IMR-90 (cell line): ENCODE results near the gene CABS1. TPM values are rescaled to one million over a fixed set of nuclear protein-coding genes. Genes with fewer than 3 reads are reported as not detected.

Experiments
- ATAC-seq: fragments of 200-7000 bp; cut with Tn5 transposase; 2 replicates; pipeline ENCODE4 v1.9.1; 2020; ENCODE audit warnings: low read depth, mild to moderate bottlenecking, moderate library complexity
- BruUV-seq: library from RNA; stranded (reverse); fragments of 400-500 nt; replicated peaks from 2 replicates; lab custom pipeline; 2021; lab: Mats Ljungman, UMichigan
- CTCF ChIA-PET: fragments of 300-600 bp; formaldehyde crosslinking; extraction: SDS; loops from one replicate; lab custom pipeline; 2021; ENCODE audit warnings: antibody characterized with exemption; lab: Yijun Ruan, JAX
- POLR2A ChIA-PET: fragments of 300-600 bp; sonication (Branson Sonifier 250); formaldehyde crosslinking; loops from one replicate; lab custom pipeline; 2022; ENCODE audit warnings: antibody characterized with exemption; ENCODE audit not compliant: unreplicated experiment; lab: Charles Lee
- DNase-seq: peaks from one replicate; pipeline ENCODE4 v3.0.0; 2013
- H2AFZ ChIP-seq: replicated peaks from 2 replicates; pipeline ENCODE3; 2013; ENCODE audit warnings: low read length, mild to moderate bottlenecking; ENCODE audit not compliant: poor library complexity
- H2AK5ac ChIP-seq: 2 replicates; pipeline ENCODE4 v1.6.1; 2013; ENCODE audit warnings: low read depth, low read length, inconsistent platforms
- H2AK9ac ChIP-seq: replicated peaks from 2 replicates; pipeline ENCODE3; 2013; ENCODE audit warnings: mild to moderate bottlenecking, low read depth, low read length, moderate library complexity; ENCODE audit not compliant: poor library complexity
- H2BK120ac ChIP-seq: 2 replicates; pipeline ENCODE4 v1.6.1; 2013; ENCODE audit warnings: low read depth, low read length, inconsistent platforms
- H2BK15ac ChIP-seq: 3 replicates; pipeline ENCODE4 v1.6.1; 2013; ENCODE audit warnings: low read depth, low read length, inconsistent platforms
- H2BK20ac ChIP-seq: 2 replicates; pipeline ENCODE4 v1.6.1; 2013; ENCODE audit warnings: low read depth, mild to moderate bottlenecking, inconsistent platforms, low read length, moderate library complexity
- H2BK5ac ChIP-seq: 2 replicates; pipeline ENCODE4 v1.6.1; 2013; ENCODE audit warnings: mild to moderate bottlenecking, low read depth, low read length, inconsistent platforms; ENCODE audit not compliant: poor library complexity, severe bottlenecking
- H3K14ac ChIP-seq: replicated peaks from 2 replicates; pipeline ENCODE4 v1.6.1; 2013; ENCODE audit warnings: low read depth, low read length, inconsistent platforms
- H3K18ac ChIP-seq: 2 replicates; pipeline ENCODE4 v1.6.1; 2013; ENCODE audit warnings: low read depth, low read length, control low read depth
- H3K23ac ChIP-seq: 2 replicates; pipeline ENCODE4 v1.6.1; 2013; ENCODE audit warnings: low read depth, low read length, inconsistent platforms
- H3K27ac ChIP-seq: 2 replicates; pipeline ENCODE4 v1.5.1; 2013; ENCODE audit warnings: mild to moderate bottlenecking, control low read depth, low read length; ENCODE audit not compliant: insufficient read depth
- H3K27me3 ChIP-seq: 2 replicates; pipeline ENCODE4 v1.6.1; 2013; ENCODE audit warnings: low read length; ENCODE audit not compliant: control insufficient read depth, insufficient read depth
- H3K36me3 ChIP-seq: 2 replicates; pipeline ENCODE4 v1.6.1; 2013; ENCODE audit warnings: low read length, mixed read lengths; ENCODE audit not compliant: control insufficient read depth, insufficient read depth
- H3K4ac ChIP-seq: 2 replicates; pipeline ENCODE4 v1.6.1; 2013; ENCODE audit warnings: low read depth, low read length, inconsistent platforms
- H3K4me1 ChIP-seq: 2 replicates; pipeline ENCODE4 v1.6.1; 2013; ENCODE audit warnings: low read length, mixed read lengths; ENCODE audit not compliant: control insufficient read depth, insufficient read depth
- H3K4me2 ChIP-seq: 2 replicates; pipeline ENCODE4 v1.6.1; 2013; ENCODE audit warnings: low read depth, mild to moderate bottlenecking, control low read depth, low read length, moderate library complexity
- H3K4me3 ChIP-seq: 2 replicates; pipeline ENCODE4 v1.5.1; 2013; ENCODE audit warnings: low read depth, mild to moderate bottlenecking, control low read depth, low read length, moderate library complexity; ENCODE audit not compliant: insufficient read depth
- H3K56ac ChIP-seq: 2 replicates; pipeline ENCODE4 v1.6.1; 2013; ENCODE audit warnings: low read length, inconsistent platforms; ENCODE audit not compliant: insufficient read depth; ENCODE audit errors: extremely low read depth
- H3K79me1 ChIP-seq, 2 experiments: 2 replicates each; pipeline ENCODE4 v1.6.1; 2013; ENCODE audit warnings: low read length in 2 of 2, inconsistent platforms in 1 of 2, low read depth in 1 of 2
- H3K9ac ChIP-seq: 2 replicates; pipeline ENCODE4 v1.6.1; 2013; ENCODE audit warnings: low read depth, low read length, control low read depth
- H3K9me1 ChIP-seq: 2 replicates; pipeline ENCODE4 v1.6.1; 2013; ENCODE audit warnings: low read length, inconsistent platforms; ENCODE audit not compliant: insufficient read depth
- H3K9me3 ChIP-seq: 2 replicates; pipeline ENCODE4 v1.6.1; 2013; ENCODE audit warnings: low read length; ENCODE audit not compliant: control insufficient read depth, insufficient read depth
- H4K20me1 ChIP-seq: 2 replicates; pipeline ENCODE4 v1.6.1; 2013; ENCODE audit warnings: low read length, inconsistent platforms; ENCODE audit not compliant: insufficient read depth
- H4K5ac ChIP-seq: 2 replicates; pipeline ENCODE4 v1.6.1; 2013; ENCODE audit warnings: mild to moderate bottlenecking, low read depth, low read length, control low read depth
- H4K8ac ChIP-seq, 2 experiments: 2 replicates each; pipeline ENCODE4 v1.6.1; 2013; ENCODE audit warnings: low read depth in 2 of 2, low read length in 2 of 2, control low read depth in 1 of 2, inconsistent platforms in 1 of 2
- H4K91ac ChIP-seq: 2 replicates; pipeline ENCODE4 v1.6.1; 2013; ENCODE audit warnings: low read depth, low read length, inconsistent platforms; ENCODE audit not compliant: insufficient read depth
- BHLHE40 ChIP-seq: fragments of 150-350 bp; IDR thresholded peaks from 2 replicates; pipeline ENCODE4 v1.6.1; 2016; ENCODE audit warnings: mild to moderate bottlenecking, low read depth, low read length
- CEBPB ChIP-seq: IDR thresholded peaks from 2 replicates; pipeline ENCODE4 v1.6.1; 2012; ENCODE audit warnings: low read depth, low read length, improper control_type of control experiment
- CHD1 ChIP-seq: IDR thresholded peaks from 2 replicates; pipeline ENCODE4 v1.6.1; 2012; ENCODE audit warnings: low read depth, low read length, improper control_type of control experiment
- CTCF ChIP-seq: conservative IDR thresholded peaks from 2 replicates; pipeline ENCODE4 v1.5.1; 2012; ENCODE audit warnings: mild to moderate bottlenecking, low read depth, low read length, improper control_type of control experiment
- FOS ChIP-seq: fragments of 150-350 bp; IDR thresholded peaks from 2 replicates; pipeline ENCODE4 v1.6.1; 2016; ENCODE audit warnings: low read depth, low read length
- RCOR1 ChIP-seq: IDR thresholded peaks from 2 replicates; pipeline ENCODE4 v1.6.1; 2012; ENCODE audit warnings: mild to moderate bottlenecking, low read length, improper control_type of control experiment; ENCODE audit not compliant: insufficient replicate concordance
- SMC3 ChIP-seq: fragments of 150-350 bp; IDR thresholded peaks from 2 replicates; pipeline ENCODE4 v1.6.1; 2016; ENCODE audit warnings: low read depth, mild to moderate bottlenecking, antibody characterized with exemption, low read length, moderate library complexity
- WGBS, 2 experiments: methylation state at CpG; one replicate each; pipeline versions ENCODE4 v1.1.5 to v1.1.7; 2013; ENCODE audit warnings: missing lambda C conversion rate in 2 of 2; ENCODE audit not compliant: insufficient read length in 1 of 2; ENCODE audit errors: extremely low coverage in 2 of 2; 5-methylcytosine and 5-hydroxymethylcytosine counted together
- dilution Hi-C: fragments of 300-500 bp; cut with HindIII; formaldehyde crosslinking; loops from one replicate; pipeline ENCODE4 v1.14.3; 2018; ENCODE audit warnings: low sequenced_read_pairs; ENCODE audit not compliant: unreplicated experiment
- in situ Hi-C: fragments of 300-500 bp; cut with MboI; formaldehyde crosslinking; loops from 3 replicates; pipeline ENCODE4 v1.14.3; 2019; ENCODE audit warnings: low sequenced_read_pairs, inconsistent platforms, mixed read lengths
- intact Hi-C: fragments of 100-400 bp; cut with micrococcal nuclease; formaldehyde crosslinking; loops from 2 replicates; pipeline ENCODE4 v1.10.0; 2022
- polyA plus RNA-seq, 3 experiments: library from polyadenylated mRNA; depleted of rRNA; stranded (reverse); fragments of >200 nt; gene quantifications; 2 replicates each; pipeline ENCODE4 v1.2.3, GENCODE V29; 2012; ENCODE audit warnings: low replicate concordance in 1 of 3
- total RNA-seq: library from RNA; depleted of rRNA; stranded (reverse); fragments of >200 nt; gene quantifications from 2 replicates; pipeline ENCODE4 v1.2.3, GENCODE V29; 2012

The CABS1 gene
- total and polyA plus RNA-seq, 2 of the 4 experiments (the other 2 are of a cell fraction) = not detected

DNA sequence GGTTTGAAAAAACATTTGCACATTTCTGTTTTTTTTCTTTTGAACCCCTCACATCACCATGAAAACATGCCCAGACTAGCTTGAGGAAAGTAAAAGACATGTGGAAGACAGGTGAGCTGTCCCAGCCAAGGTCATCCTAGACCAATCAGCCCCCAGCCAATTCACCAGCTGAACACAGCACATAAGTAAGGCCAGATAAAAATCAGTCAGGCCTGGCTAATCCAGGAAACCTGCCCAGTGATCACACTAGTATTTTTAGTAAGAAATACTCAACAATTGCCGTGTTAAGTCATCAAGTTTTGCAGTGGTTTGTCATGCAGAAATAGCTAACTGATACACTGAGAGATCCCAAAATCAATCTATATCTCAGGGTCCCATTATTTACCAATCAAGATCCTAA is 21.4 kb downstream of the CABS1 start:
- intact Hi-C loops = no loop called here
- BruUV-seq = no TSS peak

More for the DNA sequence above, 21.4 kb downstream of the CABS1 start:
- H3K4me2 ChIP-seq = no peak overlapping the region
- no peaks in the 10 kb centered on the region for H4K20me1 ChIP-seq
- ChIA-PET POLR2A (no interaction called here), CTCF (no interaction called here)
- H2BK120ac ChIP-seq = no peak overlapping the region
- no peak overlapping the region for H3K18ac ChIP-seq
- no peak overlapping the region for H4K5ac ChIP-seq
- H4K91ac ChIP-seq = no peak overlapping the region
- H3K9ac ChIP-seq = no peak overlapping the region
- no peak overlapping the region for H2BK15ac ChIP-seq
- H2AK9ac ChIP-seq = no peak overlapping the region
- H3K36me3 ChIP-seq = no peaks in the 10 kb centered on the region
- H3K9me3 ChIP-seq = no peaks in the 10 kb centered on the region
- H2BK5ac ChIP-seq = no peak overlapping the region
- no peaks in the 10 kb centered on the region for H3K4me1 ChIP-seq
- no peak overlapping the region for H3K4me3 ChIP-seq
- H2BK20ac ChIP-seq = no peak overlapping the region
- in situ Hi-C loops (no loop called here), dilution Hi-C loops (no loop called here)
- no peak for DNase-seq
- no peak overlapping the region for H3K56ac ChIP-seq
- H3K23ac ChIP-seq = no peak overlapping the region
- no peaks in the 10 kb centered on the region for H3K9me1 ChIP-seq
- no peaks in the 10 kb centered on the region for H3K79me1 ChIP-seq
- H2AK5ac ChIP-seq = no peak overlapping the region
- no peak overlapping the region for H2AFZ ChIP-seq
- no peak overlapping the region for H3K14ac ChIP-seq
- TF ChIP-seq BHLHE40 (no peak), CTCF (no peak), CEBPB (no peak), SMC3 (no peak), FOS (no peak), CHD1 (no peak), RCOR1 (no peak)
- H3K27me3 ChIP-seq = no peaks in the 10 kb centered on the region
- no peak for ATAC-seq
- H3K27ac ChIP-seq = no peak overlapping the region
- no CpG with 5 or more reads among the region's 1 CpG for WGBS, 2 experiments
- H3K4ac ChIP-seq = no peak overlapping the region
- H4K8ac ChIP-seq = no peak overlapping the region
